ENCODE data around the gene ZFYVE28.

DNA sequence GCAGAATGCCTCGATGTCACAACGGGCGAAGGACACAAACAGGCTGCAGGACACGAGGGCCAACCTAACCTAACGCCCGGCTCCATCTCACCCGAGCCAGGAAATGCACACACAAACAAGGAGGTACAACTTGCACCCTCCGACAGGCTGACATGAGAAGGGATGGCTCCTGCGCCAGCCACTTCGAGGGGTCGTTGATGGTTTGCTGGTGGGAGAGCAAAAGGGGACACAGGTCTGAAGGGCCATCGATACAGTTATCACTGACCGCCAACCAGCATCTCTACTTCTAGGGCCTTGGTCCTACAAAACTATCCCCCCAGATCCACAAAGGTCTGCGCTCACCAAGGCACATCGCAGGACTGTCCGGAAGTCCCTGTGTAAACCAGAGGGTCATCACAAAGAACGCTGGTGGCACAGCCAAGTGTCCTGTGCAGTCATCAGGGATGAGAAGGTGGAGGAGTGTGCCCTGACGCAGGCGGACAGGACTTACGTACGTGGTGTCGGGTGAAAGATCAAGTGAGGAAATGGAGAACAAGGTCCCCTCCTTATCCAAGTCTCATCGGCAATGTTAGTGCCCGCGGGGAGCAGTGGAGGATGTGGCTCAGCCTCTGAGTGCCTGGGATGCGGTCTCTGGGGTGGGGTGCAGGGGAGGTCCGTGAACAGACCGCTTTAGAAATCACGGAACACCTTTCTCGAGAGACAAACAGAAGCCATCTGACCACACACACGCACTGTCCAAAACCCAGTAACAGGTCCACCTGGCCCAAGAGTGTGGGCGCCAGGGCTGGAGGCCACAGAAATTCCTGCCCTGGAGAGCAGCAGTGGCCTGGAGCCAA, 163.6 kb downstream of the ZFYVE28 start:
- TF ChIP-seq, protein P1, sequence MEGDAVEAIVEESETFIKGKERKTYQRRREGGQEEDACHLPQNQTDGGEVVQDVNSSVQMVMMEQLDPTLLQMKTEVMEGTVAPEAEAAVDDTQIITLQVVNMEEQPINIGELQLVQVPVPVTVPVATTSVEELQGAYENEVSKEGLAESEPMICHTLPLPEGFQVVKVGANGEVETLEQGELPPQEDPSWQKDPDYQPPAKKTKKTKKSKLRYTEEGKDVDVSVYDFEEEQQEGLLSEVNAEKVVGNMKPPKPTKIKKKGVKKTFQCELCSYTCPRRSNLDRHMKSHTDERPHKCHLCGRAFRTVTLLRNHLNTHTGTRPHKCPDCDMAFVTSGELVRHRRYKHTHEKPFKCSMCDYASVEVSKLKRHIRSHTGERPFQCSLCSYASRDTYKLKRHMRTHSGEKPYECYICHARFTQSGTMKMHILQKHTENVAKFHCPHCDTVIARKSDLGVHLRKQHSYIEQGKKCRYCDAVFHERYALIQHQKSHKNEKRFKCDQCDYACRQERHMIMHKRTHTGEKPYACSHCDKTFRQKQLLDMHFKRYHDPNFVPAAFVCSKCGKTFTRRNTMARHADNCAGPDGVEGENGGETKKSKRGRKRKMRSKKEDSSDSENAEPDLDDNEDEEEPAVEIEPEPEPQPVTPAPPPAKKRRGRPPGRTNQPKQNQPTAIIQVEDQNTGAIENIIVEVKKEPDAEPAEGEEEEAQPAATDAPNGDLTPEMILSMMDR (IDR thresholded peaks at IDR 0.05; ENCODE audit: control extremely low read depth in 1 of 3, insufficient read depth in 1 of 3, low read depth in 1 of 3, low read length in 3 of 3), result no peak
- TF ChIP-seq, protein P2, sequence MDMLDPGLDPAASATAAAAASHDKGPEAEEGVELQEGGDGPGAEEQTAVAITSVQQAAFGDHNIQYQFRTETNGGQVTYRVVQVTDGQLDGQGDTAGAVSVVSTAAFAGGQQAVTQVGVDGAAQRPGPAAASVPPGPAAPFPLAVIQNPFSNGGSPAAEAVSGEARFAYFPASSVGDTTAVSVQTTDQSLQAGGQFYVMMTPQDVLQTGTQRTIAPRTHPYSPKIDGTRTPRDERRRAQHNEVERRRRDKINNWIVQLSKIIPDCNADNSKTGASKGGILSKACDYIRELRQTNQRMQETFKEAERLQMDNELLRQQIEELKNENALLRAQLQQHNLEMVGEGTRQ (IDR thresholded peaks at IDR 0.05; ENCODE audit: low read length), result no peak
- TF ChIP-seq HDAC6 (IDR thresholded peaks at IDR 0.05; ENCODE audit: low read depth, low read length), result no peak
- no peak for TF ChIP-seq POLR2A (IDR thresholded peaks at IDR 0.05; ENCODE audit: control extremely low read depth in 1 of 2, low read depth in 2 of 2, low read length in 2 of 2)
- TF ChIP-seq, protein P3, sequence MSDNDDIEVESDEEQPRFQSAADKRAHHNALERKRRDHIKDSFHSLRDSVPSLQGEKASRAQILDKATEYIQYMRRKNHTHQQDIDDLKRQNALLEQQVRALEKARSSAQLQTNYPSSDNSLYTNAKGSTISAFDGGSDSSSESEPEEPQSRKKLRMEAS (IDR thresholded peaks at IDR 0.05), result no peak
- TF ChIP-seq EZH2 (IDR thresholded peaks at IDR 0.05; ENCODE audit: low read depth, low read length, severe bottlenecking), result no peak
- TF ChIP-seq YY1 (IDR thresholded peaks at IDR 0.05; ENCODE audit: low read depth, low read length), result no peak

All from H1 (cell line).